ENCODE measurements around the gene KLK12.
"Not testable (repeated sequence)": the region's sequence is repeated elsewhere in the genome, so short reads cannot be mapped to it uniquely, and the experiment has no call there.

The KLK12 gene

DNA sequence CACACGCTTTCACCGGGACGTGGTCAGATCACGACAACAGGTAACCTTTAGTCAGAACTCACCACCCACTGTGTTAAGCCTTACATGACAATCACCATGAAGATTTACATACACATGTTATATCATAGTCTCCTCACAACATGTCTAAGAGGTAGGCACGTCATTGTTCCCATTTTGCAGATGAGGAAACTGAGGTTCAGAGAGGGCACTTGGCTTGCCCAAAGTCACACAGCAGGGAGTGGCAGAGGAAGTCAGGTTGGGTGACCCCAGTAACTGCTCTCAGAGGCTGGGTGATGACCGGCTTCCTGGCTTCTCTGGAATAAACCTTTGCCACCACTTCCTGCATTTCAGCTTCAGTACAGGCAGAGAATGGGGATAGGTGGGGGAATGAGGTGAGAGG lies 20.6 kb downstream of the KLK12 start:
- no peak for DNase-seq

DNA sequence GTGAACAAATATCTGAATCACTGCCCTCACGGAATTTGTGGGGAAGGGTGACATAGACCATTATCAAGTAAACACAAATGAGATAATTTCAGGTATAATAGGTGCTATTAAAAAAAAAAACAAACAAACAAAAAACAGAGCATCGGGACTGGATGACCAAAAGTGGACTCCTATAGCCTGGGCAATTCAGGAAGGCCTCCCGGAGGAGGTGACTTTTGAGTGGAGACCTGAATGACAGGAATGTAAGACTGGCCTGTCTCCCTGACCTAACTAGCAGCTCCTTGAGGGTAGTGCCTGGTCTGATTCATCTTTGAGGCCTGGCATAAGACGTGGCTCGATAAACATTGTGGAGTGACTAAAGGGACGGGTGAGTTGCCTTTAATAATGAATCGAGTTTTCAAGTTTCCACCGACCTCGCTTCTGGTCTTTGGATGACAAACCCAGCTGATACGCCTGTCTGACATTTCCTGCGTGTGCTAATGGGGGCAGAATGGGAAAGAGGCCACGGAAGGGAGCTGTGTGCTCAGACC lies 22.1 kb downstream of the KLK12 start:
- DNase-seq = no peak

DNA sequence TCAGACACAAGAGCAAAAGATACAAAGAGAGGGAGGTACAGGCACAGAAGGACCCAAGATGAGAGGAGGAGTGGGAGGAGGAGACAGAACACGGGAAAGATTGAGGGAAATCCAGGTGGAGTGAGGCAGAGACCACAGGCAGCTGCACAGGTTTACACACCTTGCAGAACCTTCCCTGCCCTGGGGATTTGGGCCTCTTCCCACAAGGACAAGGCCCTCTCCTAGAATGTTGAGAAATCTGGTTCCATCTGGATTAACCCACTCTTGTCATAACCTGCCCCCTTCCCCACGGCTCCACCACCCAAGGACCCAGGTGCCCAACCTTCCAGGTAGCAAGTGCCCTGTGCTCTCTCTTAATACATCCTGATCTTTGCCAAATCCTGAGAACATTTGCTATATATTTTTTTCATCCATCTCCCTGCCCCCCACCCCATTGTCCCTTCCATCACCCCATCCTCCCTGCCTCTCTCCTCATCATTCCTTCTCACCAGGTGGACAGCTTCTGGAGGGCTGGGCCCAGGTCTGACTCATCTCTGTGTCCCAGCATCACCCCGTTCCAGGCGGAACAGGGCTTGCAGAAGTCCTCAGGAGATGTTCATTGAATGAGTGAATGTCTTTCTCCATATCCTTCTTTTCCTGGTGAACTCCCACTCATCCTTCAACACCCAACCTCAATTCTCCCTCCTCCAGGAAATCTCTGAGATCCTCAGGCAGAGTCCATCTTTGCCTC lies 24.6 kb downstream of the KLK12 start:
- no peak for DNase-seq

DNA sequence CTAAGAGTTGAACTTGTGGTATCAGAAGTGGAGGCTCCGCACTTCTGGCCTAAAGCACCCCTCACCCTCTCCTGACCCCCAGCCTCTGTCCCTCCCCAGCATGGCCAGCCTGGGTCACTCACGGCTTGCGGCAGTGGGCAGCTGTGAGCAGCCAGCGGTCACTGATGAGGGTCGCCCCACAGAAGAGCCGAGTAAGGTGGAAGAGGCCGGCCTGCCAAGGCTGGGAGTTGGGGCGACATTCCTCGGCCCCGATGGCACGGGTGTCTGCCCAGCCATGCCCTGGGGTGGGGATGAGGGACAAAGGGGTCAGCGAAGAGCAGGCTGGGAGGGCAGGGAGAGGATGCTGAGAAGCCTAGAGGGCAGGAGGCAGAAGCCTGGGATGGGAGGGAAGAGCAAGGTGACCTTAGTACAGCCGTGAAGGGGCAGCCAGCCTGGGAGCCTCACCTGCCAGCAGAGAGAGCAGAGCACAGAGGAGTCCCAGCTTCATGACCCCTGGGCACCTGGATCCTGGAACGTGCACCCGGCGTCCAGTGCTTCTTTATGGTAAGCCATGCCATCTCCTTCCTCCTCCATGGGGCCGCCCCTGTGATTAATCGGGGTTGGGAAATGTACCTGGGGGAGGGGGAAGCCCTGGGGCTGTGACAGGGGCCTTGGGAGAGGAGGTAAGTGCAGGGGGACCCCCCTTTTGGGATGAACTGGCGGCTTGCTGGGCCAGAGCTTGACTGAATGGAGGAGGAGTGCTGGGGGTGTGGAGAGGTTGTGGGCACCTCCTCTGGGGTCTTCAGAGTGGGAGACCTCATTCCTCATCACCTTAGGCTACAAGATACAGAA lies 25.5 kb downstream of the KLK12 start:
- no peak for DNase-seq

DNA sequence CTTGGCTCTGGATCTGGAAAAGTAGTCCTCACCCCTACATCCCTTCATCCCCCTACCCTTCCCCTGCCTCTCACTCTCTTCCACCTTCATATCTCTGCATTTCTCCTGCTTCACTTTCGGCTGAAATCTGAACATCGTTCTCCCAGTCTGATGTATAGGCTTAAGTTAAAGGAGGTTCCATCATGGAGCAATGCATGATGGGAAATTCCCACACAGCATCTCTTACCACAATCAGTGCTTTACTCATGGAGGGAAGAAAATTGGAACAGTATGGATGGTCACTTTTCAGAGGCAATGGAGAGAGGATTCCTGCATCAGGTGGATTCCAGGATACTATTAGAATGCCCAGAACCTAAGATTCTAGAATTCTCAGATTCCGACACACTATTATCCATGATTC lies 27.3 kb downstream of the KLK12 start:
- DNase-seq = no peak

DNA sequence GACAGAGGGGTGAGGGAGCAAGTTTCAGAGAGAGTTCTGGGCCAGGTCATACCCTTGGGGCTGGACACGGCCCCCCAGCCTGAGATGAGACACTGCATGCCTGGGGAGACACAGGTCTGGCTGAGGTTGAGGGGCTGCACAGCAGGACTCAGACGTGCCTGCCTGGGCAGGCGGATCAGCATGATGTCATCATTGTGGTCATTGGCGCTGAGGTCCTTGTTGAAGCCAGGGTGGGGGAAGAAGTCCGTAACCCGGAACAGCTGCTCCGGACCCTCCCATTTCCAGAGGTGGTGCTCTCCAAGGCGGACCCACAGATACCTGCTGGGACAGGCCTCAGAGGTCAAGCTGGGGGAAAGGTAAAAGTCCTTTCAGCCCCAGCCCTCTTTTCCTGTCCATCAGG lies 28.4 kb downstream of the KLK12 start:
- no peak for DNase-seq

DNA sequence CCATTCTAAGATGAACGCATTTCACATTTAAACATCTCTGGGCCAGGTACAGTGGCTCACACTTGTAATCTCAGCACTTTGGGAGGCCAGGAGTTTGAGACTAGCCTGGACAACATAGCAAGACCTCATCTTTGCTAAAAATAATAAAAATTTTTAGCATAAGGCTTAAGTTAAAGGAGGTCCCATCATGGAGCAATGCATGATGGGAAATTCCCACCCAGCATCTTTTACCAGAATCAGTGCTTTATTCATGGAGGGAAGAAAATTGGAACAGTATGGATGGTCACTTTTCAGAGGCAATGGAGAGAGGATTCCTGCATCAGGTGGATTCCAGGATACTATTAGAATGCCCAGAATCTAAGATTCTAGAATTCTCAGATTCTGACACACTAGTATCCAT lies 29.6 kb downstream of the KLK12 start:
- no peak for DNase-seq

DNA sequence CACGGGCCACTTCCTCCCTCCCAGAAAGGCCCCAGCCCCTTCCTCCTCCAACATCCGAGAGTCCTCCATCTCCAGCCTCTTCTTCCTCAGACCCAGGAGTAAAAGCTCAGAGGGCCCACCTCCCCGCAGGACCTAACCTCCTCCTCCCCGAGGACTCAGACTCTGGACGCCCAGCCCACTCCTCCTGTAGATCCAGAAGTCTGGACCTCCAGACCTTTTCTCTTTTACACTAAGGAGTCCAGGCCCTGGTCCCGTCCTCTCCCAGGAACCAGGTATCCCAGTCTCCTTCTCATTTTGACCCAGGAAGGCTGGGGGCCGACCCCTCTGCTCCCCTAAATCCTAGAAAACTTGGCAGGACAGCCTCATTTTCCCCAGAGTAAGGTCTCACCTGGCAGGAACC lies 31.5 kb downstream of the KLK12 start:
- no peak for DNase-seq

DNA sequence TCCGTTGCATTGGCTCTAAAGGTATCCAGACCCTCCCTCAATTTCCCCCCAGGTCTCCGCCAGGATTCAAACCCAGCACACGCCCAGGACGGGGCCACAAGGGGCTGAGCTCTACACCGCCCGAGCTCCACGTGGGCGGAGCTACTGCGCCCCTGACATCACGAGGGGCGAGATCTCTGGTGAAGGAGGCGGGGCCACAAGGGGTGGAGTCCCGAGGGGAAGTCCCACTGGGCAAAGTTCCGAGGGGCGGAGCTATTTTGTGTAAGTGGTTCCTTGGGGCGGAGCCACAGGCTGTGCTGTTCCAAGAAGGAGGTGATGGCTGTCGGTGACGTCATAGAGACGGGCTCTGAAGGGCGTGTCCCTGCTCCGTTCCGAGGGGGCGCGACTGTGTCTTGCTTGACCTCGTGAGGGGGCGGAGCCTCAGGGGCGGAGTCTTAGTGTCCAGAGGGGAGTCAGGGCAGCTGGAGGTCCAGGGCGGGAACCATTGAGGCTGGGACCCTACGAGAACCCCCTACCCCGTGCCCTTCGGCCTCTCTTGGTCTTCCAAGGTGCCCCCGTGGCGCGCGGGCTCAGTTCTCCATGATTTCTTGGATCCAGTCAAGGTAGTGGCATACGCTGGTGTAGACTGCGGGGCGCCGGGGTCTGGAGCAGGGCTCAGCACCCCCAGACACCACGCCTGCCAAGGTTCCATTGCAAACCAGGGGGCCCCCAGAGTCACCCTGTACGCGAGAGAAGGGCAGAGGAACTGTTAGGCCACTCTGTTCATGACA lies 32.1 kb downstream of the KLK12 start:
- DNase-seq = no peak

DNA sequence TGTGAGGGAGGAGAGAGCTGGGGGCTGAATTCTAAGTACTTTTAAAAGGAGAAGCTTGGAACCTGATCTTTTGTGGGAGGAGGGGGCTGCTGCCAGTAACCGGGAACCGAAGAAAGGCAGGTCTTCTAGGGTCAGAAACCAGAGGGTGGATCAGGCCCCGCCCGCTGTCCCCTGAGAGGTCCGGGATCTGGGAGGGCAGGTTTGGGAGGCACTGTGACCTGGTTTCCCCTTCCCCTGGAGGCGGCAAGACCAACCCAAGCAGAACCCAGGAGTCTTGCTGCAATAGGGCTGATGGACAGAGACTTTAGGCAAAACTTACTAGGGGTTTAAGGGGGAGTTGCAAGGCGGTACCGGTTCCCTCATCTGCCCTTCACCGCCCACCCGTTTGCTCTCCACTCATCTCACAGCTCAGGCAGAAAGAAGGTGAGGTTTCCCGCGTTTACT lies 32.7 kb downstream of the KLK12 start:
- DNase-seq = no peak

DNA sequence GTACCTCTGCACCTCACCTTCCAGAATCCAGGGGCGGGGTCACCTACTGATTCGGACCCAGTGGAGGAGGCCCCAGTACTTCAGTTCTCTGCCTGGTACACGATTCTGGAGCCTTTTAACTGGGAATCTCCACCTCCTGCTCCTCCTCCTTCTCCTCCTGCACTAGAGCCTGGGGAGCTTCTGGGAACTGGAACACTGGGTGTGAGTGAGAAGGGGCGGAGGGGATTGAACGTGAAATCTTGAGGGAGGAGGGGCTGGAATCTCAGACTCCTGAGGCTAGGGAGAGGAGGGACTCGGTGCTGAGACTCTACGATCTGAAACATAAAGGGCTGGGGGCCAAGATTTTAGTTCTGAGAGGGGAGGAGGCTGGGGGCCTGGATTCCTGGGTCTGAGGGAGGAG lies 33.3 kb downstream of the KLK12 start, which contains the start of gene KLK8:
Gene KLK8 (minus strand): TSS at position 90 of the 400 bp plus-strand sequence. CDS start 437 bp downstream, outside the sequence.
- DNase-seq = no peak

DNA sequence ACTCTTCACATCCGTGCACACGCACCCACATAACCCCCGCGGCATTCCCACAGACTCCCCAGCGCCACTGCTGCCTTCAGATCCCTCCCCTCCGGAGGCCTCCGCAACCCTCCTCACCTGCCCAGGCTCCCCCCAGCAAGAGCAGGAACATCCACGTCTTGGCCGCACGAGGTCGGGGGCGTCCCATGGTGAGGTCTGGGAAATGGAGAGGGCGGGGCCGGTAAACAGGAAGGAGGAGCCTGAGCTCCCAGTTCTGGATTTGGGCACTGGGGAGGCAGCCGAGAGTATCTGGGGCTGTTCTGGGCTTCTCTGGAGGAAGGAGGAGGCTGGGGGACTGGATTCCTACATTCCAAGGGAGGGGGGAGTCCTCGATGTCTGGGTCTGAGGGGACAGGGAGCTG lies 33.8 kb downstream of the KLK12 start:
- no peak for DNase-seq

DNA sequence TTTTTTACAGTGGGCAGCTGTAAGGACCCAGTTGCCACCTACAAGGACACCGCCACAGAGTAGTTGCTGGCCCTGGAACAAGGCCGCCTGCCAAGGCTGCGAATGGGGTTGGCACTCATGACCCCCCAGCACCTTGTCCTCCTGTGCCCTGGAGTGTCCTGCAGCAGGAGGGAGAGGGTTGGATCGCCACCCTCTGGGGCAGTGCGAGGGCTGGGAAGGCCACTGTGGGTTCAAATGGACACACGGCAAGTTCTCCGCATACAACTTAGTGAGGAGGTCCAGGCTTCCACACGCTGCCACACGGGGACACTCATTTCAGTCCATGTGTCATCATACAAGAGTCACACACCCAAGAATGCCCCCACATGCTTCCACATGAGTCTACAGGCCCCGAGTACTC lies 34.4 kb downstream of the KLK12 start:
- DNase-seq = no peak

DNA sequence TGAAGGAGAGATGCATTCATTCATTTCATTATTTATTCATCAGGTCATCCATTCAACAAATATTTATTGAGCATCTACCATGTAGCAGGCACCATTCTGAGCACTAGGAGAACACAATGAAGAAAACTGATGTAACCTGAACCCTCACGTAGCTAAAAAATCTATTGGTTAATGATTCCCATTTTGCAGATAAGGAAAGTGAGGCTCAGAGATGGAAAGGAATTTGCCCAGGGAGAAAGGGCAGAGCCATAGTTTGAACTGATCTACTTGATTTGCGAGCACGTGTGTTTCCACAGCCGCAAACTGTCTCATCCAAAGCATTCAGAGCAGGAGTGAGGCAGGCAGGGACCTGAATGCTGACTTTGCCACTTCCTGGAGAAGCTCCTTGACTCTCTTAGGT lies 36.1 kb downstream of the KLK12 start:
- no peak for DNase-seq

DNA sequence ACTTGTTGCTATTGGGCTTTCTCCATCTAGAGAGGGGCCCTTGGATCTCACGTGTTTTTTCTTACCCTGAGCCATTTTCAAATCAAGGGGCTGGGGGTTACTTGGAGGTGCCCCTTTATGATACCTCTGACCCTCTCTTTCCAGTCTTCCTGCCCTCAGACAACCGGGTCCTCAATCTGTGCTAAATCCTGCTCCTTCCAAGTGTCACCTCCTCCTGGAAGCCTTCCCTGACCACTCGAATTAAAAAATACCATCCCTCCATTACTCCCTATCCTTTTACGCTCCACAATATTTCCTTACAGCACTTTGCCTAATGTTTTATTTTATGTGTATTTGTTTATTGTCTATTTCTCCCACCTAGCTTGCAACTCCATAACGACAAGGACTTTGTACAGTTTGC lies 36.7 kb downstream of the KLK12 start:
- no peak for DNase-seq

DNA sequence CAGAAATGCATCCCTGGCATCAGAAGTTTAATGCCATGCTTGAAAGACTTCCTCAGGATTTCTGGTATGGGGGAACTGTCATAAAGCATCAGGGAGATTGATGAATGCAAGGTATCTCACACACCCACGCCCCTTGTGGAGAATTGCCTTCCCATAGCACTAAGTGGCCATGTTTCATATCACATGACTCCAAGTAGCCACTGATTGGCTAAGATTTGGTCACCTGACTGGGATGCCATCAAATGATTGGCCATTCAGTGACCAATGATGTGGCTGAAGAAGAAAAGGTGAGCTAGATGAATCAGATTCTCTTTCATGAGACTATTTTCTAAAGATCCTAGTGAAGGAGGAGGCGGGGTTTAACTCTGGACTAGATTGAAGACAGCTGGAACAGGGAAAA lies 40.7 kb downstream of the KLK12 start:
- no peak for DNase-seq

DNA sequence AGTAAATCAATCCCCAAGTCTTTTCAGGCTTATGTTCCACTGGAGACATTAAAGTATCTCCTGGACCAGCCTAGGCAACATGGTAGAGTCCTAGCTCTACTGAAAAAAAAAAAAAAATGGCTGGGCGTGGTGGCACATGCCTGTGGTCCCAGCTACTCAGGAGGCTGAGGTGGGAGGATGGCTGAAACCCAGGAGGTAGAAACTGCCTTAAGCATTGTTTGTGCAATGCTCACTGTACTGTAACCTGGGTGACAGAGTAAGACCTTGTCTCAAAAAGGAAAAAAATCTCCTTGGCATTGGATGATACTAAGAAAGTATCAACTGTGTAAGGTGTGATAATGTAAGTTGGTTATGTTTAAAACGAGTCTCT lies 42.2 kb downstream of the KLK12 start:
- no peak for DNase-seq

DNA sequence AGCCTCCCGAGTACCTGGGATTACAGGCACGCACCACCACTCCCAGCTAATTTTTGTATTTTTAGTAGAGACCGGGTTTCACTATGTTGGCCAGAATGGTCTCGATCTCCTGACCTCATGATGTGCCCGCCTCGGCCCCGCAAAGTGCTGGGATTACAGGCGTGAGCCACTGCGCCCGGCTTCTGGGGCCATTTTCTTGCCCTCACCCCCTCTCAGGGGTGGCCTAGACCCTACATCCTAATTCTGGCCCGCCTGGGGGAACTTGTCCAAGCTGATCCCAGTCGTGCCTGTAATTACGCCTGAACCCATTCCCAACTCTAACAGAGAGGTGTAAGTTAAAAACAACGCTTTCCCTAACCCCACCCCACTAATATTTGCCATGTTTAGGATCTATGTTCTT lies 50.4 kb downstream of the KLK12 start:
- not testable (repeated sequence) for DNase-seq

DNA sequence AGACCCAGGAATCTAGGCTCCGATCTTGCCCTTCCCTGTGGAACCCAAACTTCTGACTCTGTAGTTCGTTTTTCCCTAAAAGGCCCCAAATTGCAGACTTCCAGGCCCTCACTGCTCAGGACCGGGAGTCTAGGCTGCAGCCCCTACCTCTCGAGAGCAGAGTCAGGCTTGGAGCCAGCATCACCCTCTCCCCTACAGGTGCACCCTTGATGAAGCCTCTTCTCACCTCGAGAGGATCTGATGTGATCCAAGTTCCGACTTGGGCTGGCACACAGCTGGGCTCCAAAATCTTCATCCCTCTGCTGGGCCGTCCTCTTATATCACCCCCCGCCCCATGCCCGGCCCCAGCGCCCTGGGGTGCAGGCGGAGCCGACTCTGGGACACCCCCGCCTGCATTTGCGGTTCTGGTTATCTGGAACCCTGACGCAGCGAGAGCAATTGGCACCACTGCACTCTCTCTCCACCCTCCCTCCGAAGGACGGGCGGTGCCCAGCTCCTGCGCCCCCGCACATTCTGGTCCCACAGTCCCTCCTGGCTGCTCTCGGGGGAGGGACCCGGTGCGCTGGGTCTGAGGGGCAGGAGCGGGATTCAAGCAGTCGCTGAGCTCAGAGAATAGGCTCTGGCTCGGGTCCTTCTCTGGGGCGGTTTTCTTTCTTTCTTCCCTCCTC lies 51.0 kb downstream of the KLK12 start, which contains the start of gene KLK7:
Gene KLK7 (minus strand): TSS at position 293 of the 668 bp plus-strand sequence. CDS start 1,518 bp downstream, outside the sequence.
- DNase-seq = no peak

DNA sequence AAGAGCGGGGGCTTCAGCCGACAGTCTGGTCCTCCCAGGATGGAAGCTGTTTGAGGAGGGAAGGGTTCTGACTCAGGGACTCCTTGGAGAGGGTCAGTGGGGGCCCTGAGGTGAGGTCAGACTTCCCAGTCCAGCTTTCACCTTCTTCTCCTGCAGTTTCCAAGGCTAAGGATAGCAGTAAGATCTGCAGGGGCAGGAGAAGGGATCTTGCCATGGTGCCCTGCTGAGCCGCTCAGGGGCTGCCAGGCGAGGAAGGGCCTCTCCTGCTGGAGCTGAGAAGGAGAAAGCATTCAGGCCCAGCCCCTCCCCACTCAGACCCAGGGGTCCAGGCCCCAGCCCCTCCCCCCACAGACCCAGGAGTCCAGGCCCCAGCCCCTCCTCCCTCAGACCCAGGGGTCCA lies 52.6 kb downstream of the KLK12 start:
- DNase-seq = no peak

DNA sequence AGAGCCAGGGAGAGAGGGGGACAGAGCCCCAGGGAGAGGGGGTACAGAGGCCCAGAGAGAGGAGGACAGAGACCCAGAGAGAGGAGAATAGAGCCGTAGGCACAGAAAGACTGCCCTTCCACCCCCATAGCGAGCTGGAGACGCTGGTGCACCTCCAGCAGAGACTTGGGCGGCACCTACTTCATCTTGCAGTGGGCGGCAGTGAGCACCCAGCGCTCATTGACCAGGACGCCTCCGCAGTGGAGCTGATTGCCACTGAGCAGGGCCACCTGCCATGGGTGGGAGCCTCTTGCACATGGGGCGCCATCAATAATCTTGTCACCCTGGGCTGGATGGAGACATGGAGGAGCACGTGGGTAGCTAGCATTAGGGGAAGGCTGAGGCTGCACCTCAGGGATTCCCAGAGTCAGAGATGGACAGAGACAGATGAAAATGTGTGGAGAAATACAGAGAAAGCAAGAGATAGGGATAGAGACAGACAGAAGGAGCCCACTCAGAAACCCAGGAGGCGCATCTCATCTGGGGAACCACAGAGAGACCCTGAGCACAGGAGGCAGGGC lies 53.1 kb downstream of the KLK12 start:
- no peak for DNase-seq

DNA sequence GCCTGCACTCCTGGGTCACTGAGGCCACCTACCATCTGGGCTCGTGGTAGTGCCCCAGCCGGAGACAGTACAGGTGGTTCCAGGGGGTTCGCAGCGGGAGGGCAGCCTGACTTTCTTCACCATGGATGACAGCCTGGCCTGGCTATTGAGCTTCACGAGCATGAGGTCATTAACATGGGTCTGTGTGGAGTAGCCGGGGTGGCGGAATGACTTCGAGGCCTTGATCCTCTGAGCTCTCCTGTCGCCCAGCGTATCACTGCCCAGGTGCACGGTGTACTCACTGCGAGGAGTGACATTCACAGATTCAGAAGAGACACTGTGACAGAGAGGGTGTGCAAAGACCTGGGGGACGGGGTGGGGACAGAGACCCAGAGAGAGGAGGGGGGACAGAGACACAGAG lies 54.6 kb downstream of the KLK12 start:
- no peak for DNase-seq
